NCI-H460 (cell line): ENCODE data around the gene HOXC10. TPM values are rescaled to one million over a fixed set of nuclear protein-coding genes. Genes with fewer than 3 reads are reported as not detected.

ENCODE experiments used
- DNase-seq: peaks from one replicate; pipeline ENCODE4 v3.0.0-alpha.2; 2016; ENCODE audit warnings: low read depth; ENCODE audit errors: extremely low read depth
- small RNA-seq, 2 experiments: library from RNA; depleted of rRNA; stranded (forward); fragments of <200 nt; gene quantifications; one replicate each; pipeline ENCODE3, GENCODE V24; 2014
- total RNA-seq: library from RNA; depleted of rRNA; stranded (reverse); fragments of >200 nt; shearing (Covaris generic); gene quantifications from 2 replicates; pipeline ENCODE4 v1.2.3, GENCODE V29; 2014; rRNA removed

The HOXC10 gene
- total RNA-seq, 1 experiment from 2014 or later = 0.59 TPM

DNA sequence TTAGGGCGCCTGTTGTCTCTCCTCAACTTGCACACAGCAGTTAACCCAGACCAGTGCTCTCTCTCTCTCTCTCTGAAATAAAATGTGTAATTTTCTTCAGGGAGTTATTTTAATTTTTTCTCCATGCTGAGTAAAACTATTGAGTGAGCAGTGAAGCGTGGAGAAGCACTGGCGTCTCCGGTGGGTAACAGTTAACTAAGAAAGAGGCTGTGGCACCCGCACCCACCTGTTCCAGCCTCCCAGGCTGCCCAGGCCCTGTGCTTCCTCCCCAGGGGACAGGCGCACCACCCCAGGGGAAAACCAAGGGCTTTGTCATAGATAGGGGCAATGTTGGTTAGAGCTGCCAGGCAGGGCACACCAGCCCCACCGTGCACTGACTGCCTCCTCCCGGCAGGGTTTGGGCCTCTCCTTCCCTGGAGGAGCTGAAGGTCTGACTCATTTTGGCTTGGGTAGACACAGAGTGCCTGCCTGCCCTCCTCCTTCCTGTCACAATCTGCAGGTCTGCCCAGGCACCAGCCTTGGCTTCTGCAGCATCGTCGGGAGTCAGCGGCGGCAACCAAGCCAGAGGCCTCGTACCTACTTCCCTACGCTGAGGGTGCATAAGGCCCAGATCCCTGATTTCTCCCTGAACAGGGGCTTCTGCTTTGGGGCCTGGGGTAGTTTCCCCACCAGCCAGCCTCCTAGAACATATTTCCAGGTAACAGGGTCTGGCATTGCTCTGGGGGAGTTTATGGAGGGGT is 51.8 kb downstream of the HOXC10 start:
- no peak for DNase-seq

- no peak for DNase-seq
These were observed 52.7 kb downstream of the HOXC10 start for GRCh38 chr12:54037360-54038283.

- no peak for DNase-seq
These were observed 53.4 kb downstream of the HOXC10 start for GRCh38 chr12:54038284-54038870.

GRCh38 chr12:54038871-54039414 is 54.0 kb downstream of the HOXC10 start:
- no peak for DNase-seq

- no peak for DNase-seq
These were observed 54.6 kb downstream of the HOXC10 start for GRCh38 chr12:54039417-54040147.

Small RNA genes lying within 50 kb of the gene (small RNA-seq; reads per million reads assigned to genes)
- gene AC012531.3 (0 reads per million in 2 experiments), gene AC012531.4 (0 reads per million in 2 experiments), gene HOXC5 (0 reads per million in 2 experiments), gene MIR196A2 (1.7 to 41.3 reads per million in 2 experiments), gene MIR615 (0.15 to 3.5 reads per million in 2 experiments), gene RF01905 (0 reads per million in 2 experiments), gene RF01906 (0 reads per million in 2 experiments)

Other genes starting within 250 kb of the HOXC10 start
- gene CISTR, start 233.2 kb upstream of the HOXC10 start, total RNA-seq = not detected in 2 replicates
- gene HOXC13, start 46.3 kb upstream of the HOXC10 start, total RNA-seq = 4.4 and 4.9 TPM in 2 replicates
- gene HOXC12, start 30.2 kb upstream of the HOXC10 start, total RNA-seq = not detected in 2 replicates
- gene HOXC11, start 12.0 kb upstream of the HOXC10 start, total RNA-seq = 0.29 and 0.42 TPM in 2 replicates
- 0.17 TPM in 1 of 2 replicates, not detected in the other for gene HOTAIR, start 10.2 kb upstream of the HOXC10 start, total RNA-seq
- gene HOXC9, start 15.0 kb downstream of the HOXC10 start, total RNA-seq = 3.7 and 3.8 TPM in 2 replicates
- gene HOXC8, start 23.8 kb downstream of the HOXC10 start, total RNA-seq = 1.3 and 1.7 TPM in 2 replicates
- 0.89 and 1.4 TPM in 2 replicates for gene HOXC6, start 43.3 kb downstream of the HOXC10 start, total RNA-seq
- 0.07 and 0.20 TPM in 2 replicates for gene HOXC5, start 47.9 kb downstream of the HOXC10 start, total RNA-seq
- 0.12 TPM in 1 of 2 replicates, not detected in the other for gene HOXC4, start 68.7 kb downstream of the HOXC10 start, total RNA-seq
- 44.2 and 49.8 TPM in 2 replicates for gene SMUG1, start 203.8 kb downstream of the HOXC10 start, total RNA-seq